ENCODE measurements around the gene HCN4. TPM values are rescaled to one million over a fixed set of nuclear protein-coding genes. Genes with fewer than 3 reads are reported as not detected.

HCN4 gene
- total RNA-seq, 6 donors from 2014 or later, result under 0.01 to 0.69 (median 0.19) TPM

DNA sequence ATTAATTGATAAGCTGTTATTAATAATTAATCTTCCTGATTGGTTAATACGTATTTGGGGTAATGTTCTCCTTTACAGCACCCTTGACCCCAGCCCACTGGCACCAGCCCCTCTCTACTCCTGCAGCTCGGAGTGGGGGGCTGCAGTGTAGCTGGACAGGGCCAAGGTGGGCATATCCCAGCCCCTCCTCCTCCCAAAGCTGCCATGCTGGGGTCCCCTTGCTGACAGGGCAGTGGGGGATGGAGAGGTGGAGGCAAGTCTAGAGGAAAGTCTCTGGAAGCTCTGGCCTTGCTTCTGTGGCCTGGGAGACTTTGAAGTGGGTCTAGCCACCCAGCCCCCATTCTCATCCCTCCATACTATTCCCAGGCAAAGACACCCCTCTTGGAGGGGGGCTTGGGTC, 35.8 kb downstream of the HCN4 start:
- H3K4me3 ChIP-seq, result no peak overlapping the region
- no peak overlapping the region for H3K27ac ChIP-seq
- no peak for TF ChIP-seq POLR2AphosphoS5 (IDR thresholded peaks at IDR 0.05)
- no peak for TF ChIP-seq POLR2A (IDR thresholded peaks at IDR 0.05)
- TF ChIP-seq, protein P1, sequence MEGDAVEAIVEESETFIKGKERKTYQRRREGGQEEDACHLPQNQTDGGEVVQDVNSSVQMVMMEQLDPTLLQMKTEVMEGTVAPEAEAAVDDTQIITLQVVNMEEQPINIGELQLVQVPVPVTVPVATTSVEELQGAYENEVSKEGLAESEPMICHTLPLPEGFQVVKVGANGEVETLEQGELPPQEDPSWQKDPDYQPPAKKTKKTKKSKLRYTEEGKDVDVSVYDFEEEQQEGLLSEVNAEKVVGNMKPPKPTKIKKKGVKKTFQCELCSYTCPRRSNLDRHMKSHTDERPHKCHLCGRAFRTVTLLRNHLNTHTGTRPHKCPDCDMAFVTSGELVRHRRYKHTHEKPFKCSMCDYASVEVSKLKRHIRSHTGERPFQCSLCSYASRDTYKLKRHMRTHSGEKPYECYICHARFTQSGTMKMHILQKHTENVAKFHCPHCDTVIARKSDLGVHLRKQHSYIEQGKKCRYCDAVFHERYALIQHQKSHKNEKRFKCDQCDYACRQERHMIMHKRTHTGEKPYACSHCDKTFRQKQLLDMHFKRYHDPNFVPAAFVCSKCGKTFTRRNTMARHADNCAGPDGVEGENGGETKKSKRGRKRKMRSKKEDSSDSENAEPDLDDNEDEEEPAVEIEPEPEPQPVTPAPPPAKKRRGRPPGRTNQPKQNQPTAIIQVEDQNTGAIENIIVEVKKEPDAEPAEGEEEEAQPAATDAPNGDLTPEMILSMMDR (IDR thresholded peaks at IDR 0.05), result no peak
- TF ChIP-seq EP300 (IDR thresholded peaks at IDR 0.05), result no peak
- H3K27me3 ChIP-seq, result no peaks in the 10 kb centered on the region
- DNase-seq, result no peak
- no peaks in the 10 kb centered on the region for H3K36me3 ChIP-seq
- H3K4me1 ChIP-seq, result peaks cover 0 to under 1% (median 0%) of the 10 kb centered on the region in 4 donors
- no peak for ATAC-seq (ENCODE audit: low FRiP score in 2 of 2)
- no peaks in the 10 kb centered on the region for H3K9me3 ChIP-seq
- 81 to 92% methylated on average over 2 of the region's 2 CpGs for WGBS, 2 donors

- no peak overlapping the region for H3K27ac ChIP-seq
- DNase-seq (no peak), ATAC-seq (ENCODE audit: low FRiP score in 2 of 2) (no peak)
- H3K9me3 ChIP-seq, result no peaks in the 10 kb centered on the region
- no peak overlapping the region for H3K4me3 ChIP-seq
- H3K27me3 ChIP-seq, result no peaks in the 10 kb centered on the region
- H3K4me1 ChIP-seq, result no peaks in the 10 kb centered on the region
- no peaks in the 10 kb centered on the region for H3K36me3 ChIP-seq
- 89 to 92% methylated on average over 16 to 19 of the region's 19 CpGs for WGBS, 2 donors
- no peak for TF ChIP-seq POLR2A (IDR thresholded peaks at IDR 0.05)
- no peak for TF ChIP-seq POLR2AphosphoS5 (IDR thresholded peaks at IDR 0.05)
- TF ChIP-seq, protein P1 (IDR thresholded peaks at IDR 0.05), result no peak
- TF ChIP-seq EP300 (IDR thresholded peaks at IDR 0.05), result no peak
Measured at GRCh38 chr15:73331991-73332925, 36.5 kb downstream of the HCN4 start.

- DNase-seq, result no peak
Measured at GRCh38 chr15:73331501-73331900, 37.3 kb downstream of the HCN4 start.

GRCh38 chr15:73330206-73331051, 38.3 kb downstream of the HCN4 start:
- no peaks in the 10 kb centered on the region for H3K9me3 ChIP-seq
- TF ChIP-seq POLR2A (IDR thresholded peaks at IDR 0.05), result no peak
- no peak for TF ChIP-seq EP300 (IDR thresholded peaks at IDR 0.05)
- no peak for TF ChIP-seq POLR2AphosphoS5 (IDR thresholded peaks at IDR 0.05)
- TF ChIP-seq, protein P1 (IDR thresholded peaks at IDR 0.05), result no peak
- ATAC-seq (ENCODE audit: low FRiP score in 2 of 2), result no peak
- no peaks in the 10 kb centered on the region for H3K4me1 ChIP-seq
- WGBS, 2 donors, result 86 to 95% methylated on average over 3 to 15 of the region's 15 CpGs
- DNase-seq, result no peak
- no peaks in the 10 kb centered on the region for H3K36me3 ChIP-seq
- no peak overlapping the region for H3K27ac ChIP-seq
- H3K27me3 ChIP-seq, result no peaks in the 10 kb centered on the region
- H3K4me3 ChIP-seq, result no peak overlapping the region

More at GRCh38 chr15:73331501-73331900, 37.3 kb downstream of the HCN4 start:
- TF ChIP-seq POLR2AphosphoS5 (IDR thresholded peaks at IDR 0.05) (no peak), POLR2A (IDR thresholded peaks at IDR 0.05) (no peak), EP300 (IDR thresholded peaks at IDR 0.05) (no peak)
- TF ChIP-seq, protein P1 (IDR thresholded peaks at IDR 0.05), result no peak
- WGBS, 2 donors, result 89 to 95% methylated on average over 4 to 5 of the region's 5 CpGs
- Histone ChIP-seq H3K27me3 (no peaks in the 10 kb centered on the region), H3K27ac (no peak overlapping the region), H3K4me3 (no peak overlapping the region), H3K36me3 (no peaks in the 10 kb centered on the region), H3K9me3 (no peaks in the 10 kb centered on the region), H3K4me1 (no peaks in the 10 kb centered on the region)
- ATAC-seq (ENCODE audit: low FRiP score in 2 of 2), result no peak
